Activated naive CD8-positive, alpha-beta T cell treated with anti-CD3 and anti-CD28 coated beads for 36 hours (primary cell): ENCODE data around the gene FRMD1. TPM values are rescaled to one million over a fixed set of nuclear protein-coding genes. Genes with fewer than 3 reads are reported as not detected.

Experiments used
- DNase-seq: peaks from one replicate; pipeline ENCODE4 v3.0.0; 2021
- H3K27ac Mint-ChIP-seq: one replicate; pipeline ENCODE4 v1.8.0; 2022; ENCODE audit warnings: mild to moderate bottlenecking, moderate library complexity, mixed read lengths
- H3K27me3 Mint-ChIP-seq: one replicate; pipeline ENCODE4 v1.8.0; 2022; ENCODE audit warnings: mild to moderate bottlenecking, mixed read lengths
- H3K36me3 Mint-ChIP-seq: one replicate; pipeline ENCODE4 v1.8.0; 2021; ENCODE audit warnings: mild to moderate bottlenecking, mixed read lengths
- H3K4me1 Mint-ChIP-seq: one replicate; pipeline ENCODE4 v1.8.0; 2021; ENCODE audit warnings: mixed read lengths
- H3K4me3 Mint-ChIP-seq: one replicate; pipeline ENCODE4 v1.8.0; 2022; ENCODE audit warnings: mild to moderate bottlenecking, moderate library complexity, mixed read lengths
- H3K9me3 Mint-ChIP-seq: one replicate; pipeline ENCODE4 v1.8.0; 2022; ENCODE audit warnings: mixed read lengths
- total RNA-seq, 2 experiments: library from RNA; stranded (reverse); gene quantifications; one replicate each; pipeline ENCODE4 v1.2.3, GENCODE V29; 2021

FRMD1 gene
- total RNA-seq, 2 experiments from 2014 or later, result not detected

GRCh38 chr6:168015482-168016175 is 63.4 kb downstream of the FRMD1 start:
- H3K27ac Mint-ChIP-seq, result no peak overlapping the region
- H3K4me3 Mint-ChIP-seq, result no peak overlapping the region
- H3K9me3 Mint-ChIP-seq, result peaks cover 18% of the 10 kb centered on the region
- H3K36me3 Mint-ChIP-seq, result no peaks in the 10 kb centered on the region
- H3K4me1 Mint-ChIP-seq, result no peaks in the 10 kb centered on the region
- H3K27me3 Mint-ChIP-seq, result peaks cover 13% of the 10 kb centered on the region
- DNase-seq, result no peak

GRCh38 chr6:168015009-168015408 is 64.0 kb downstream of the FRMD1 start:
- Mint-ChIP-seq H3K4me3 (no peak overlapping the region), H3K27me3 (peaks cover 11% of the 10 kb centered on the region), H3K27ac (no peak overlapping the region), H3K36me3 (no peaks in the 10 kb centered on the region), H3K4me1 (no peaks in the 10 kb centered on the region), H3K9me3 (peaks cover 21% of the 10 kb centered on the region)
- DNase-seq, result no peak

- Mint-ChIP-seq H3K4me3 (no peak overlapping the region), H3K4me1 (no peaks in the 10 kb centered on the region), H3K9me3 (peaks cover 21% of the 10 kb centered on the region), H3K27me3 (peaks cover 10% of the 10 kb centered on the region), H3K27ac (no peak overlapping the region), H3K36me3 (no peaks in the 10 kb centered on the region)
- no peak for DNase-seq
Measured at GRCh38 chr6:168014428-168014827, 64.6 kb downstream of the FRMD1 start.

- DNase-seq, result no peak
- H3K4me3 Mint-ChIP-seq, result no peak overlapping the region
- H3K4me1 Mint-ChIP-seq, result no peaks in the 10 kb centered on the region
- no peak overlapping the region for H3K27ac Mint-ChIP-seq
- no peaks in the 10 kb centered on the region for H3K36me3 Mint-ChIP-seq
- H3K9me3 Mint-ChIP-seq, result peaks cover 24% of the 10 kb centered on the region
- H3K27me3 Mint-ChIP-seq, result peaks cover 6% of the 10 kb centered on the region
Measured at GRCh38 chr6:168013250-168013915, 65.6 kb downstream of the FRMD1 start.

- H3K27me3 Mint-ChIP-seq, result peaks cover 6% of the 10 kb centered on the region
- DNase-seq, result no peak
- H3K9me3 Mint-ChIP-seq, result peaks cover 27% of the 10 kb centered on the region
- H3K27ac Mint-ChIP-seq, result no peak overlapping the region
- H3K4me3 Mint-ChIP-seq, result no peak overlapping the region
- H3K4me1 Mint-ChIP-seq, result no peaks in the 10 kb centered on the region
- no peaks in the 10 kb centered on the region for H3K36me3 Mint-ChIP-seq
Measured at GRCh38 chr6:168012431-168013249, 66.4 kb downstream of the FRMD1 start.

GRCh38 chr6:168011291-168011690 is 67.7 kb downstream of the FRMD1 start:
- no peaks in the 10 kb centered on the region for H3K36me3 Mint-ChIP-seq
- H3K27ac Mint-ChIP-seq, result no peak overlapping the region
- peaks cover 6% of the 10 kb centered on the region for H3K27me3 Mint-ChIP-seq
- no peak for DNase-seq
- peaks cover 27% of the 10 kb centered on the region for H3K9me3 Mint-ChIP-seq
- no peaks in the 10 kb centered on the region for H3K4me1 Mint-ChIP-seq
- no peak overlapping the region for H3K4me3 Mint-ChIP-seq

GRCh38 chr6:168009331-168009730 is 69.7 kb downstream of the FRMD1 start:
- H3K9me3 Mint-ChIP-seq, result peaks cover 27% of the 10 kb centered on the region
- no peak overlapping the region for H3K4me3 Mint-ChIP-seq
- no peaks in the 10 kb centered on the region for H3K36me3 Mint-ChIP-seq
- H3K4me1 Mint-ChIP-seq, result no peaks in the 10 kb centered on the region
- no peak overlapping the region for H3K27ac Mint-ChIP-seq
- no peaks in the 10 kb centered on the region for H3K27me3 Mint-ChIP-seq
- DNase-seq, result no peak

GRCh38 chr6:168007592-168008338 is 71.2 kb downstream of the FRMD1 start:
- Mint-ChIP-seq H3K4me1 (no peaks in the 10 kb centered on the region), H3K27ac (no peak overlapping the region), H3K36me3 (no peaks in the 10 kb centered on the region), H3K27me3 (no peaks in the 10 kb centered on the region), H3K9me3 (peaks cover 25% of the 10 kb centered on the region), H3K4me3 (no peak overlapping the region)
- no peak for DNase-seq

- Mint-ChIP-seq H3K36me3 (no peaks in the 10 kb centered on the region), H3K27me3 (no peaks in the 10 kb centered on the region), H3K27ac (no peak overlapping the region), H3K4me1 (no peaks in the 10 kb centered on the region), H3K9me3 (peaks cover 11% of the 10 kb centered on the region), H3K4me3 (no peak overlapping the region)
- no peak for DNase-seq
Measured at GRCh38 chr6:168005796-168006195, 73.2 kb downstream of the FRMD1 start.

- no peak overlapping the region for H3K27ac Mint-ChIP-seq
- peaks cover 6% of the 10 kb centered on the region for H3K9me3 Mint-ChIP-seq
- no peak for DNase-seq
- no peaks in the 10 kb centered on the region for H3K36me3 Mint-ChIP-seq
- no peaks in the 10 kb centered on the region for H3K4me1 Mint-ChIP-seq
- no peaks in the 10 kb centered on the region for H3K27me3 Mint-ChIP-seq
- H3K4me3 Mint-ChIP-seq, result no peak overlapping the region
Measured at GRCh38 chr6:168004945-168005344, 74.1 kb downstream of the FRMD1 start.

GRCh38 chr6:168004023-168004422 is 75.0 kb downstream of the FRMD1 start:
- Mint-ChIP-seq H3K27ac (no peak overlapping the region), H3K9me3 (peaks cover 6% of the 10 kb centered on the region), H3K4me3 (no peak overlapping the region), H3K36me3 (no peaks in the 10 kb centered on the region), H3K4me1 (no peaks in the 10 kb centered on the region), H3K27me3 (no peaks in the 10 kb centered on the region)
- DNase-seq, result no peak

Other genes with a start within 250 kb of the FRMD1 start
- not detected for gene KIF25, start 81.5 kb downstream of the FRMD1 start, total RNA-seq
- gene DACT2, start 240.6 kb upstream of the FRMD1 start, total RNA-seq, result not detected